GM18951 (cell line): Measurements from ENCODE around the gene SPPL3.
A peak's percentile ranks its signal among the peaks of the same experiment; 100 is the strongest.
"Not testable (repeated sequence)": the region's sequence is repeated elsewhere in the genome, so short reads cannot be mapped to it uniquely, and the experiment has no call there.

Experiments
- POLR2A ChIP-seq: IDR thresholded peaks from 4 replicates; pipeline ENCODE4 v1.6.1; 2011; ENCODE audit warnings: mild to moderate bottlenecking; ENCODE audit not compliant: insufficient read length, insufficient read depth; ENCODE audit errors: extremely low read depth
- in situ Hi-C: fragments of 300-500 bp; cut with MboI; formaldehyde crosslinking; loops from one replicate; pipeline ENCODE4 v1.12.0; 2022; ENCODE audit warnings: low sequenced_read_pairs, mixed read lengths, inconsistent platforms; ENCODE audit not compliant: unreplicated experiment

SPPL3 gene, protein sequence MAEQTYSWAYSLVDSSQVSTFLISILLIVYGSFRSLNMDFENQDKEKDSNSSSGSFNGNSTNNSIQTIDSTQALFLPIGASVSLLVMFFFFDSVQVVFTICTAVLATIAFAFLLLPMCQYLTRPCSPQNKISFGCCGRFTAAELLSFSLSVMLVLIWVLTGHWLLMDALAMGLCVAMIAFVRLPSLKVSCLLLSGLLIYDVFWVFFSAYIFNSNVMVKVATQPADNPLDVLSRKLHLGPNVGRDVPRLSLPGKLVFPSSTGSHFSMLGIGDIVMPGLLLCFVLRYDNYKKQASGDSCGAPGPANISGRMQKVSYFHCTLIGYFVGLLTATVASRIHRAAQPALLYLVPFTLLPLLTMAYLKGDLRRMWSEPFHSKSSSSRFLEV

DNA sequence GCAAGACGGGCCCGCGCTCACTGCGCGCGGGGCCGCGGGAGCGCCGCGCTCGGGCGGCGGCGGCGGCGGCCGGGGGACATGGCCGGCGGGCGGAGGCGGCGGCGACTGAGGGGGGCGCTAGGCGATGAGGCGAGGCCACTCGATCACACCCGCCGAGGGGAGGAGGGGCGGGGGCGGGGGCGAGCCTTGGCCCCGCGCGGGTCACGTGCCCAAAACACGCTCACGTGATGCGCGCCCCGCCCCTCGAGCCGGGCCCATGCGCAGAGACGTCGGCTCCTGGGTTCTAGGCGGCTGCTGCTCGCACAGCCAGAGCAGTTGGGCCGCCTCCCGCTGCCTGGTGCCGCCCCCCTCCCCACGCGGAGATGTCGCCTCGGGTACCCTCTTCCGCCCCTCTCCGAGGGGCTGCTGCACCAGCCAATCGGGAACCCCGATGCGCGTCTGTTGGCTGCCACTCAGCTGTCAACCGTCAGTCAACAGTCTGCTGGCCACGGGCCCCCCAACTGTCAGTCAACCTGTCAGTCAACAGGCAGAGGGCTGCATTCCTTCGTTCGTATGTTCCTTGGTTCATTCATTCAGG lies at the start of gene SPPL3:
Gene SPPL3, minus strand, starts transcription at position 162 of the 577 bp plus-strand sequence. CDS start 491 bp downstream, outside the sequence.
- in situ Hi-C loops, result no loop called here
- peak; percentile 73 for TF ChIP-seq POLR2A

DNA sequence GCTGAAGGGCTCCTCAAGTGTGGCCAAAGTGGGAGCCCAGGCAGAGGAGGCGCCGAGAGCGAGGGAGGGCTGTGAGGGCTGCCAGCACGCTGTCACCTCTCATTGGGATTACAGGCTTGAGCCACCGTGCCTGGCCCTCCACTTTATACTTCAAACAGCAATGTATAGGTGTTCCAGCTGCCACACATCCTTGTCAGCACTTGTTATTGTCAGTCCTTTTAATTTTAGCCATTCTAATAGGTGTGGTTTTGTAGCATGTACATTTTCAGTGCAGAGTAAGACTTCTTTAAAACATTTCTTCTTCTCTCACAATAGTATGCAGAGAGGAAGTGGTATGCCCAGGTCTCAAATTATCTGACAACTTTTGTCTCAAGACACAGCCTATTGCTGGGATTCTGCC lies 46.6 kb upstream of the SPPL3 start:
- in situ Hi-C loops, result no loop called here

DNA sequence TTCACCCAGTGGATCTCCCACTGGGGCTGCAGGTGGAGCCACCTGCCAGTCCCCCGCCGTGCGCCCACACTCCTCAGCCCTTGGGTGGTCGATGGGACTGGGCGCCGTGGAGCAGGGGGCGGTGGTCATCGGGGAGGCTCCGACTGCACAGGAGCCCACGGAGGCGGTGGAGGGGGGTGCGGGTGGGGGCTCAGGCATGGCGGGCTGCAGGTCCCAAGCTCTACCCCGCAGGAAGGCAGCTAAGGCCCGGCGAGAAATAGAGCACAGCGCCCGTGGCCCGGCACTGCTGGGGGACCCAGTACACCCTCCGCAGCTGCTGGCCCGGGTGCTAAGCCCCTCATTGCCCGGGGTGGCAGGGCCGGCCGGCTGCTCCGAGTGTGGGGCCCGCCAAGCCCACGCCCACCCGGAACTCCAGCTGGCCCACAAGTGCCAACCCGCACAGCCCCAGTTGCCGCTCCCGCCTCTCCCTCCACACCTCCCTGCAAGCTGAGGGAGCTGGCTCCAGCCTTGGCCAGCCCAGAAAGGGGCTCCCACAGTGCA lies 46.2 kb upstream of the SPPL3 start:
- in situ Hi-C loops, result not testable (repeated sequence)

More for the DNA sequence above, 46.6 kb upstream of the SPPL3 start:
- TF ChIP-seq POLR2A, result no peak

DNA sequence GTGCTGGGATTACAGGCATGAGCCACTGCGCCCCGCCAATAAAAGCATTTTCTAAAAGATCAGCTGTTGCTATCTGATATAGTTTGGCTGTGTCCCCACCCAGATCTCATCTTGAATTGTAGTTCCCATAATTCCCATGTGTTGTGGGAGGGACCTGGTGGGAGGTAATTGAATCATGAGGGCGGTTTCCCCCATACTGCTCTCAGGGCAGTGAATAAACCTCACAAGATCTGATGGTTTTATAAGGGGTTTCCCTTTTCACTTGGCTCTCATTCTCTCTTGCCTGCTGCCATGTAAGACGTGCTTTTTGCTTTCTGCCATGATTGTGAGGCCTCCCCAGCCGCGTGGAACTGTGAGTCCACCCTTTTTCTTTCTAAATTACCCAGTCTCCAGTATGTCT lies 41.4 kb upstream of the SPPL3 start:
- in situ Hi-C loops, result not testable (repeated sequence)

DNA sequence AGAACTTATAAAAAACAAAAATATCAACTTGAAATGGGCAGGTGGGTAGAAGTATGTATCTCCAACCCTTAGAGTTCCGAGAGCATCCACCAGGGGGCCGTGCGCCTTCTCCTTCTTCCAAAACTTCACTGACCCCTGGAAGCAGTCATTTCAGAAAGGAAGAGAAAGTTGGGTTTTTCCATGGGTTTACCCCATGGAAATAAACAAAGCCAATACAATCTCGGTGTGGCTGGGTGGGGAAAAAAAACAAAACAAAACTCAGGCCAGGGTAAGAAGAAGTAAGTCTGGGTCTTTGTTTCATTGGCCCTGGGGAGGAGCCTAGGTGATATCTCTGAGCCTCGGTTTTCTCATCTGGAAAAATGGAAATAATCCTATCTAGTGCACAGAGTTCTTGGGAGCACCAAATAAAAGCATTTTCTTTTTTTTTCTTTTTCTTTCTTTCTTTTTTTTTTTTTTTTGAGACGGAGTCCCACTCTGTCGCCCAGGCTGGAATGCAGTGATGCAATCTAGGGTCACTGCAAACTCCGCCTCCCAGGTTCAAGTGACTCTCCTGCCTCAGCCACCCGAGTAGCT lies 40.6 kb upstream of the SPPL3 start:
- in situ Hi-C loops, result no loop called here
- no peak for TF ChIP-seq POLR2A

DNA sequence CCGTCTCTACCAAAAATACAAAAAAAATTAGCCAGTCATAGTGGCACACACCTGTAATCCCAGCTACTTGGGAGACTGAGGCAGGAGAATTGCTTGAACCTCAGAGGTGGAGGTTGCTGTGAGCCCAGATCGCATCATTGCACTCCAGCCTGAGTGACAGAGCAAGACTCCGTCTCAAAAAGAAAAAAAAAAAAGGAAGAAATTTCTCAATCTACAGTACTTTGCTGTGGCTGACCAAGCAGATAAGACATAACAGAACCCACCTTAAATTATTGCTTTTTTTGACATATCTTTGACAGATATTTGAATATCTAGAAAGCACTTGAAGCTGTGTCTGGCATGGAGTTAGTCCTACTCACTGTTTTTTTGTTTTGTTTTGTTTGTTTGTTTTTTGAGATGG lies 39.3 kb upstream of the SPPL3 start:
- in situ Hi-C loops, result no loop called here
- TF ChIP-seq POLR2A, result no peak

DNA sequence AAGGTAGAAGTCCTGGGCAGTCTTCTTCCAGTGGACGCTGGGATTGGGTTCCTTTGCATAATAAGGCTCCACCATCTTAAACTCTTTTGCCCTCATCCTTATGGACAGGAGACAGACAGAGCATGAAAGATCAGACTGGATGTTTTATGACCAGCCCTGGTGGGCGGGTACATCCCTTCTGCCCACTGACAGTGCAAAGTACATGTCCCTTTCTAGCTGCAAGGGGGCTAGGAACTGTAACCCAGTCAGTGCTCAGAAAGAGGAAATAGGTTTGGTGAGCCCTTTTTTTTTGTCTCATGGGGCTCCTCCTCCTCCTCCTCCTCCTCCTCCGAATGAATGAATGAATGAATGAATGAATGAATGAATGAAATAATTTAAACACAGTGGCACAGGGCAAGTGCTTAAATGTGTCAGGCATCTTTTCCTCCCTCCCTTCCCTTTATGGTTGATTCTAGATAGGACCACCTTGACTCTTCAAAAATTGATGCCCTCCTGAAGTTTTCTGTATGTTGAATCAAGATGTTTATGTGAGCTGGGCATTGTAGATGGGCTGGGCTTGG lies 37.8 kb upstream of the SPPL3 start:
- in situ Hi-C loops, result no loop called here
- no peak for TF ChIP-seq POLR2A

DNA sequence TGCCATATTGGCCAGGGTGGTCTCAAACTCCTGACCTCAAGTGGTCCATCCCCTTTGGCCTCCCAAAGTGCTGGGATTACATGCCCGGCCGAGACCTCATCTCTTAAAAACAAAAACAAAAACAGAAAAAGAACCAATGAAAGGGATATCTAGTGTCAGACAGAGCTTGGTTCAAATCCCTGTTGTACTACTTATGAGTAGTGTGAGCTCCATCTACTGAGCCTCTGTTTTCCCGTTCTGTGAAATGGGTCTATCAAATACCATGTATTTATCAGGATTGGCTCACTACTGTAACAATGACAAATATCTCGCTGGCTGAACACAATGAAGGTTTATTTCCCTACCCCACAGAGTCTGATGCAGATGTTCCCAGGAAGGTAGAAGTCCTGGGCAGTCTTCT lies 37.3 kb upstream of the SPPL3 start:
- TF ChIP-seq POLR2A, result no peak
- in situ Hi-C loops, result no loop called here

DNA sequence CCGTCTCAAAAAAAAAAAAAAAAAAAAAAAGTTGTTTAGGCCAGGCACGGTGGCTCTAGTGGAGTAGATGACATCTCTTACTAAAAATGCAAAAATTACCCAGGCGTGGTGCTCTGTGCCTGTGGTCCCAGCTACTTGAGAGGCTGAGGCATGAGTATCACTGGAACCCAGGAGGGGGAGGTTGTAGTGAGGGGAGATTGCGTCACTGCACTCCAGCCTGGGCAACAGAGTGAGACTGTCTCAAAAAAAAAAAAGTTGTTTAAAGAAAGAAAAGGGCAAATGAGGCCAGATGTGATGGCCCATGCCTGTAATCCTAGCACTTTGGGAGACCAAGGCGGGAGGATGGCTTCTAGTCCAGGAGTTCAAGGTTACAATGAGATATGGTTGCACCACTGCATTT lies 36.6 kb upstream of the SPPL3 start:
- no peak for TF ChIP-seq POLR2A
- in situ Hi-C loops, result no loop called here

DNA sequence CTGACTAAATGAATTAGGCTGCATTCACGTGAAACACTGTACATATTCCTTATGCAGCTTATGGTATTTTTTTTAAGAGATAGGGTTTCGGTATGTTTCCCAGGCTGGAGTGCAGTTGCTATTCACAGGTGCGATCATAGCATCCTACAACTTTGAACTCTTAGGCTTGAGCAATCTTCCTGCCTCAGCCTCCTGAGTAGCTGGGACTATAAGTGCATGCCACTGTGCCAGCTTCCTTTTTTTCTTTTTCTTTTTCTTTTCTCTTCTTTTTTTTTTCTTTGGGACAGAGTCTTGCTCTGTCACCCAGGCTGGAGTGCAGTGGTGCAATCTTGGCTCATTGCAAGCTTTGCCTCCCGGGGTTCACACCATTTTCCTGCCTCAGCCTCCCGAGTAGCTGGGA lies 35.8 kb upstream of the SPPL3 start:
- in situ Hi-C loops, result no loop called here
- no peak for TF ChIP-seq POLR2A

DNA sequence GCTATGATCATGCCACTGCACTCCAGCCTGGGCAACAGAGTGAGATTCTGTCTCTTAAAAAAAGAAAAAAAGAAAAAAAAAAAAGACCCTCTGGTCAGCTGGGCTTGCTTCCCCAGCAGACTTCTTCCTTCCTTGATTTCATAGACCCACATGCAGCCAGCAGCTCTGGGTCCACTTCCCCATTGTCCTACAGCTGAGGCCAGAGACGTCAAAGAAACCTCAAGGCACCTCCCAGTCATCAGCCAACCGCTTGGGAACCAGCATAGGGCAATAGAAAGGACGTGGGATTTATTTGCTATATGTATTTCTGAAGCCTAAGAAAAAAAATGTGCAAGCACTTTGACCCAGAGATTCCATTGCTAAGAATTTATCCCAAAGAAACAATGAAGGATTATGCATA lies 35.4 kb upstream of the SPPL3 start:
- in situ Hi-C loops, result no loop called here
- no peak for TF ChIP-seq POLR2A

DNA sequence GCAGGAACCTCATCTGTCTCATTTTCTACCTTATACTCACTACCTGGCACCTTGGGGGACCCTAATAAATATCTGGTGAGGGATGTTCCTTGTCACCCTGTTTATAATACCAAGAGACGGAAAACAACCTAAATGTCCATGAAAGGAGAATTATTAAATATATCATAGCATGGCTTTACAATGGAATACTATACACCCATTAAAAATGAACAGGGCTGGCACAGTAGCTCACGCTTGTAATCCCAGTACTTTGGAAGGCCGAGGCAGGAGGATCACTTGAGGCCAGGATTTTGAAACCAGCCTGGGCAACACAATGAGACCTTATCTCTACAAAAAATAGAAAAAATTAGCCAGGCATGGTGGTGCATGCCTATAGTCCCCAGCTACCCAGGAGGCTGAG lies 34.3 kb upstream of the SPPL3 start:
- in situ Hi-C loops, result no loop called here
- TF ChIP-seq POLR2A, result no peak

DNA sequence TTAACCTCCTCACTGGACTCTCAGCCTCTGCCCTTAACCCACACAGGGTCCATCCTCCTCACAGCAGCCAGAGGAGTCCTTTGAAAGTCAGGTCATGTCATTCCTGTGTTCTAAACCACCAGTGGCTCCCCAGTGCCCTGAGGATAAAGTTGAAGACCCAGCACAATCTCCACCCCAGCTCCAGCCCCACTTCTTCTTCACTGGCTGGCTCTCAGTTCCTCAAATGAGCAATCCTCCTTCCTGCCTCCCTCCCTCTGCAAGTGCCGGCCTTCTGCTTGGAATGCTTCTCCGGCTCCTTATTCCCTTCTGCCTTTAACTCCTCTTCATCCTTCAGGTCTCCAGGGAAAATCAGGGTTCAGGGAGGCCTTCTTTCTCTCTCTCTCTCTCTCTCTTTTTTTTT lies 32.0 kb upstream of the SPPL3 start:
- TF ChIP-seq POLR2A, result no peak

DNA sequence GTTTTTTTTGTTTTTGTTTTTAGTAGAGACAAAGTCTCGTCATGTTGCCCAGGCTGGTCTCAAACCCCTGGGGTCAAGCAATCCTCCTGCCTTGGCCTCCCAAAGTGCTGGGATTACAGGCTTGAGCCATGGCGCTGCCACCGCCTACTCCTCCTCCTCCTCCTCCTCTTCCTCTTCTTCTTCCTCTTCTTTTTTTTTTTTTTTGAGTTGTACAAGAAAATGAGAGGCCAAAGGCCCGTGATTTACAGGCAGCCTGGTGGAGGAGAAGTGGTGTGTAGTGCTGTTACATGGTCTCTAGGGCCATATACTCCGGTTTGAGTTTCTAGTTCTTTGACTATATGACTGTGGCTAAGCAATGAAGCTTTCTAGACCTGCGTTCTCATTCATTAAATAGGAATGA lies 29.6 kb upstream of the SPPL3 start:
- in situ Hi-C loops, result no loop called here

More for the DNA sequence above, 32.0 kb upstream of the SPPL3 start:
- in situ Hi-C loops, result no loop called here

More for the DNA sequence above, 29.6 kb upstream of the SPPL3 start:
- TF ChIP-seq POLR2A, result no peak
